Fibroblast of lung (primary cell): ENCODE data around the gene SCN5A. TPM values are rescaled to one million over a fixed set of nuclear protein-coding genes. Genes with fewer than 3 reads are reported as not detected.

Experiments
- DNase-seq, 2 donors: peaks; one replicate each; pipeline versions ENCODE4 v3.0.0 to v3.0.0-alpha.2; 2010; ENCODE audit warnings: low read depth in 2 of 2
- H2AFZ ChIP-seq: 2 replicates; pipeline ENCODE4 v1.5.1; 2012; ENCODE audit warnings: low read length, control low read depth, inconsistent platforms
- H3K27ac ChIP-seq: 2 replicates; pipeline ENCODE4 v1.5.1; 2011; ENCODE audit warnings: low read length, control low read depth; ENCODE audit not compliant: insufficient read depth
- H3K27me3 ChIP-seq: 2 replicates; pipeline ENCODE4 v1.5.1; 2011; ENCODE audit warnings: mild to moderate bottlenecking, low read length; ENCODE audit not compliant: control insufficient read depth, insufficient read depth
- H3K36me3 ChIP-seq: 2 replicates; pipeline ENCODE4 v1.5.1; 2011; ENCODE audit warnings: low read length; ENCODE audit not compliant: control insufficient read depth, insufficient read depth
- H3K4me1 ChIP-seq: 2 replicates; pipeline ENCODE4 v1.5.1; 2011; ENCODE audit warnings: low read length; ENCODE audit not compliant: control insufficient read depth, insufficient read depth; ENCODE audit errors: extremely low read depth
- H3K4me2 ChIP-seq: 2 replicates; pipeline ENCODE4 v1.5.1; 2011; ENCODE audit warnings: low read length, control low read depth; ENCODE audit not compliant: insufficient read depth; ENCODE audit errors: extremely low read depth
- H3K4me3 ChIP-seq, 4 experiments: fragments of 200-600 bp in 1 of 4; sonication (generic) in 1 of 4; replicated peaks in 1 of 4; 2 replicates each; pipeline ENCODE4 v1.5.1; 2011 to 2016; ENCODE audit warnings: low read length in 4 of 4, low read depth in 3 of 4, mild to moderate bottlenecking in 3 of 4, control low read depth in 2 of 4, inconsistent platforms in 1 of 4, mixed read lengths in 1 of 4; ENCODE audit not compliant: insufficient read depth in 1 of 4; ENCODE audit errors: control extremely low read depth in 1 of 4
- H3K79me2 ChIP-seq: 2 replicates; pipeline ENCODE4 v1.5.1; 2012; ENCODE audit warnings: mild to moderate bottlenecking, low read length, inconsistent platforms; ENCODE audit not compliant: control insufficient read depth, insufficient read depth
- H3K9ac ChIP-seq: 2 replicates; pipeline ENCODE4 v1.5.1; 2011; ENCODE audit warnings: mild to moderate bottlenecking, low read length, control low read depth; ENCODE audit not compliant: insufficient read depth
- H3K9me3 ChIP-seq: 2 replicates; pipeline ENCODE4 v1.5.1; 2012; ENCODE audit warnings: low read depth, low read length; ENCODE audit not compliant: control insufficient read depth, insufficient read depth
- H4K20me1 ChIP-seq: 2 replicates; pipeline ENCODE4 v1.5.1; 2011; ENCODE audit warnings: low read length; ENCODE audit not compliant: control insufficient read depth, insufficient read depth; ENCODE audit errors: extremely low read depth
- EZH2 ChIP-seq: IDR thresholded peaks from 2 replicates; pipeline ENCODE4 v1.5.1; 2012; ENCODE audit warnings: low read length, control low read depth, mild to moderate bottlenecking; ENCODE audit errors: missing control alignments
- polyA plus RNA-seq, 2 donors: library from polyadenylated mRNA; depleted of rRNA in 1 of 2; stranded (reverse) in 1 of 2; unstranded in 1 of 2; fragments of >200 nt; gene quantifications; 2 replicates each; pipeline ENCODE4 v1.2.1, GENCODE V29; 2011 to 2012; ENCODE audit warnings: missing spikeins in 1 of 2
- total RNA-seq: library from RNA; depleted of rRNA; stranded (reverse); fragments of >200 nt; gene quantifications from 2 replicates; pipeline ENCODE4 v1.2.1, GENCODE V29; 2014
- TF ChIP-seq, protein P1 (sequence below), 2 donors: IDR thresholded peaks in 1 of 2; conservative IDR thresholded peaks in 1 of 2; 1 replicate in 1 of 2; 2 replicates in 1 of 2; pipeline ENCODE4 v1.5.1; 2011 to 2012; ENCODE audit warnings: low read length in 2 of 2, control low read depth in 1 of 2, inconsistent platforms in 1 of 2, low read depth in 1 of 2, mild to moderate bottlenecking in 1 of 2

SCN5A gene
- total and polyA plus RNA-seq, 2 donors (not counting 1 experiment from before 2014, with no cell fraction given) = 0.27 to 0.50 TPM

DNA sequence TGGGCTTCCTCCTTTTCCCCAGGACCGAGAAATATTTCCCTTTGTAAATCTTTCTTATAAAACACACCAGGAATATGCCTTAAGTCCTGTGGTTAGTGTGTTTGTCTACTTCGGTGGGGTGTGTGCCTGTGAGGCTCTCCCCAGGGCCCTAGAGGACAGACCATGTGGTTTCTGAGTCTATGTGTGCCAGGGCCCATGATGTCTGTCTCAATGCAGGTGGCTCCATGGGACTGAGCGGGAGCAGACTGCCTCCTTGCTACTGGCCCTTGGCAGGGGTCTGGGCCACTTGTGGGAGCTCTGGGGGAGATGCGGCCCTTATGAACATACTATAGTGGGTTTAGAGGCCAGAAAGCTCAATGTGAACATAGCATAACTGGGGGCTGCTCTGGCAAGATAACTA is 37.6 kb downstream of the SCN5A start:
- no peak for TF ChIP-seq EZH2
- TF ChIP-seq, protein P1, sequence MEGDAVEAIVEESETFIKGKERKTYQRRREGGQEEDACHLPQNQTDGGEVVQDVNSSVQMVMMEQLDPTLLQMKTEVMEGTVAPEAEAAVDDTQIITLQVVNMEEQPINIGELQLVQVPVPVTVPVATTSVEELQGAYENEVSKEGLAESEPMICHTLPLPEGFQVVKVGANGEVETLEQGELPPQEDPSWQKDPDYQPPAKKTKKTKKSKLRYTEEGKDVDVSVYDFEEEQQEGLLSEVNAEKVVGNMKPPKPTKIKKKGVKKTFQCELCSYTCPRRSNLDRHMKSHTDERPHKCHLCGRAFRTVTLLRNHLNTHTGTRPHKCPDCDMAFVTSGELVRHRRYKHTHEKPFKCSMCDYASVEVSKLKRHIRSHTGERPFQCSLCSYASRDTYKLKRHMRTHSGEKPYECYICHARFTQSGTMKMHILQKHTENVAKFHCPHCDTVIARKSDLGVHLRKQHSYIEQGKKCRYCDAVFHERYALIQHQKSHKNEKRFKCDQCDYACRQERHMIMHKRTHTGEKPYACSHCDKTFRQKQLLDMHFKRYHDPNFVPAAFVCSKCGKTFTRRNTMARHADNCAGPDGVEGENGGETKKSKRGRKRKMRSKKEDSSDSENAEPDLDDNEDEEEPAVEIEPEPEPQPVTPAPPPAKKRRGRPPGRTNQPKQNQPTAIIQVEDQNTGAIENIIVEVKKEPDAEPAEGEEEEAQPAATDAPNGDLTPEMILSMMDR (conservative IDR thresholded peaks at IDR 0.05 in 1 of 2, IDR thresholded peaks at IDR 0.05 in 1 of 2; ENCODE audit: low read depth in 1 of 2, low read length in 2 of 2) = no peak
- H3K4me1 ChIP-seq = no peaks in the 10 kb centered on the region
- no peak overlapping the region for H3K4me3 ChIP-seq
- H3K9me3 ChIP-seq = no peaks in the 10 kb centered on the region
- no peak overlapping the region for H3K9ac ChIP-seq
- no peaks in the 10 kb centered on the region for H3K27me3 ChIP-seq
- no peak overlapping the region for H3K4me2 ChIP-seq
- H4K20me1 ChIP-seq = no peaks in the 10 kb centered on the region
- no peaks in the 10 kb centered on the region for H3K36me3 ChIP-seq
- DNase-seq = no peak
- no peaks in the 10 kb centered on the region for H3K79me2 ChIP-seq
- no peak overlapping the region for H2AFZ ChIP-seq
- no peak overlapping the region for H3K27ac ChIP-seq

DNA sequence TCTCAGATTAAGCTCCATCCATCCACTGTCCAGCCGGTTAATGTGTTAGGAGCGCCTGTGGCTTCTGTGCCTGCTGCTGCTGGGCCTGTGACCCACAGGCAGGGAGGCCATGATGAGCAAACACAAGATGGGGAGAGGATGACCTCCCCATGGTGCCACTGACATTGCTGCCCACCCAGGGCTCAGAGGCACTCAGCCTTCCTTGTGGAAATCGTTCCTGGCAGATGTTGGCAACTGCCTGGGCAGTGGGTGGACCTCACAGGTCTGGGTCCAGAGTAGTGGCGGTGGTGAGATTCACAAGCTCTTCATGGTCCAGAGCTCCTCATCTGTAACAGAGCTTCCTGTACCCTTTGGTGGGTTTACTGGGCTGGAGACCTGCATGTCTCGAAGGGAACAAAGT is 38.6 kb downstream of the SCN5A start:
- H3K27ac ChIP-seq = no peak overlapping the region
- no peak overlapping the region for H3K4me3 ChIP-seq
- no peak for DNase-seq
- TF ChIP-seq, protein P1 (conservative IDR thresholded peaks at IDR 0.05 in 1 of 2, IDR thresholded peaks at IDR 0.05 in 1 of 2; ENCODE audit: low read depth in 1 of 2, low read length in 2 of 2) = no peak
- TF ChIP-seq EZH2 = no peak
- no peak overlapping the region for H3K4me2 ChIP-seq
- H4K20me1 ChIP-seq = no peaks in the 10 kb centered on the region
- no peaks in the 10 kb centered on the region for H3K27me3 ChIP-seq
- H3K36me3 ChIP-seq = no peaks in the 10 kb centered on the region
- no peak overlapping the region for H3K9ac ChIP-seq
- H3K4me1 ChIP-seq = no peaks in the 10 kb centered on the region
- H2AFZ ChIP-seq = no peak overlapping the region
- no peaks in the 10 kb centered on the region for H3K9me3 ChIP-seq
- no peaks in the 10 kb centered on the region for H3K79me2 ChIP-seq

DNA sequence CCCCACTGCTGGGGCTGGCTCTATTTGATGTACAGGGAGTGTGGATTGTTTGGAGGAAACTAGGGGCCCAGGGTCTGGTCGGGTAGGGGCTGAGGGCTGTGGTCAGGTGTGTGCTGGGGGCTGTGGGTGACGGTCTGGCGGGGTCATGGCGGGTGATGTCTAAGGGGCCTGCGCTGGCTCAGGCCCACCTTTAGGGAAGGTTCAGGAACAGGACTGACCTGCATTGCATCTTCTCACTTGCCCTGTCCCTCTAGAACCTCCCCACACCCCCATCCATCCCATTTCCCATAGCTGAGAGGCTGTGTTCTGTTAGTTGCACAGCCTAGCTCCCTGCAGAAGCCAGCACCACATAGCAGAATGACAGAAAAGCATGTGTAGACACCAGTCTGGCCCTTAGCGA is 39.1 kb downstream of the SCN5A start:
- no peak overlapping the region for H3K4me3 ChIP-seq
- H4K20me1 ChIP-seq = no peaks in the 10 kb centered on the region
- no peak overlapping the region for H3K9ac ChIP-seq
- H3K36me3 ChIP-seq = no peaks in the 10 kb centered on the region
- no peaks in the 10 kb centered on the region for H3K9me3 ChIP-seq
- TF ChIP-seq, protein P1 (conservative IDR thresholded peaks at IDR 0.05 in 1 of 2, IDR thresholded peaks at IDR 0.05 in 1 of 2; ENCODE audit: low read depth in 1 of 2, low read length in 2 of 2) = no peak
- TF ChIP-seq EZH2 = no peak
- no peak overlapping the region for H3K27ac ChIP-seq
- no peaks in the 10 kb centered on the region for H3K4me1 ChIP-seq
- no peaks in the 10 kb centered on the region for H3K27me3 ChIP-seq
- H3K79me2 ChIP-seq = no peaks in the 10 kb centered on the region
- H2AFZ ChIP-seq = no peak overlapping the region
- DNase-seq = no peak
- H3K4me2 ChIP-seq = no peak overlapping the region
